DOHH2 (cell line): Measurements from ENCODE around the gene TUNAR.

Experiments used
- H3F3A ChIP-seq: fragments of 200-600 bp; sonication (generic), shearing (Covaris generic); 2 replicates; pipeline ENCODE4 v1.6.0; 2016; ENCODE audit warnings: antibody characterized with exemption, mild to moderate bottlenecking; ENCODE audit not compliant: control insufficient read depth, insufficient read depth
- H3K27ac ChIP-seq: fragments of 200-600 bp; sonication (generic); 2 replicates; pipeline ENCODE4 v1.5.1; 2014; ENCODE audit warnings: low read depth, mild to moderate bottlenecking, low read length, moderate library complexity
- H3K27me3 ChIP-seq: fragments of 200-600 bp; sonication (generic); 2 replicates; pipeline ENCODE4 v1.6.1; 2014; ENCODE audit warnings: mild to moderate bottlenecking, low read length, mixed read lengths; ENCODE audit not compliant: control insufficient read depth
- H3K36me3 ChIP-seq: fragments of 200-600 bp; sonication (generic); 2 replicates; pipeline ENCODE4 v1.6.1; 2014; ENCODE audit warnings: mild to moderate bottlenecking, low read length, moderate library complexity, mixed read lengths; ENCODE audit not compliant: control insufficient read depth
- H3K4me1 ChIP-seq: fragments of 200-600 bp; sonication (generic); 2 replicates; pipeline ENCODE4 v1.6.1; 2014; ENCODE audit warnings: mild to moderate bottlenecking, low read length, mixed read lengths; ENCODE audit not compliant: control insufficient read depth
- H3K4me2 ChIP-seq: fragments of 200-600 bp; sonication (generic); 2 replicates; pipeline ENCODE4 v1.6.0; 2014; ENCODE audit warnings: mild to moderate bottlenecking, low read length, moderate library complexity
- H3K4me3 ChIP-seq: fragments of 200-600 bp; sonication (generic); 2 replicates; pipeline ENCODE4 v1.5.1; 2014; ENCODE audit warnings: mild to moderate bottlenecking, low read length, mixed read lengths
- H3K79me2 ChIP-seq: fragments of 200-600 bp; sonication (generic); 2 replicates; pipeline ENCODE4 v1.6.1; 2014; ENCODE audit warnings: mild to moderate bottlenecking, low read length, mixed read lengths; ENCODE audit not compliant: control insufficient read depth
- H3K9me2 ChIP-seq: fragments of 200-600 bp; sonication (generic); replicated peaks from 2 replicates; pipeline ENCODE4 v1.6.1; 2014; ENCODE audit warnings: mild to moderate bottlenecking, low read length, mixed read lengths; ENCODE audit not compliant: control insufficient read depth
- H3K9me3 ChIP-seq: fragments of 200-600 bp; sonication (generic); 2 replicates; pipeline ENCODE4 v1.6.1; 2014; ENCODE audit warnings: antibody characterized with exemption, low read length, mixed read lengths; ENCODE audit not compliant: control insufficient read depth, insufficient read depth
- H4K20me1 ChIP-seq: fragments of 200-600 bp; sonication (generic); 2 replicates; pipeline ENCODE4 v1.6.0; 2014; ENCODE audit warnings: low read depth, mild to moderate bottlenecking, antibody characterized with exemption, low read length, moderate library complexity; ENCODE audit not compliant: control insufficient read depth, insufficient read depth
- EZH2phosphoT487 ChIP-seq: fragments of 200-600 bp; sonication (generic); IDR thresholded peaks from 2 replicates; pipeline ENCODE4 v1.6.1; 2017; ENCODE audit warnings: borderline replicate concordance, mild to moderate bottlenecking, antibody characterized with exemption, low read length, moderate library complexity, mixed read lengths
- TF ChIP-seq, protein P1 (sequence below): fragments of 200-600 bp; sonication (generic); IDR thresholded peaks from one replicate; pipeline ENCODE4 v1.5.1; 2014; ENCODE audit warnings: antibody characterized with exemption, mild to moderate bottlenecking, low read depth, low read length; ENCODE audit not compliant: poor library complexity, severe bottlenecking

TUNAR gene

GRCh38 chr14:95869776-95870175 is 6.9 kb upstream of the TUNAR start:
- TF ChIP-seq EZH2phosphoT487 = no peak
- TF ChIP-seq, protein P1, sequence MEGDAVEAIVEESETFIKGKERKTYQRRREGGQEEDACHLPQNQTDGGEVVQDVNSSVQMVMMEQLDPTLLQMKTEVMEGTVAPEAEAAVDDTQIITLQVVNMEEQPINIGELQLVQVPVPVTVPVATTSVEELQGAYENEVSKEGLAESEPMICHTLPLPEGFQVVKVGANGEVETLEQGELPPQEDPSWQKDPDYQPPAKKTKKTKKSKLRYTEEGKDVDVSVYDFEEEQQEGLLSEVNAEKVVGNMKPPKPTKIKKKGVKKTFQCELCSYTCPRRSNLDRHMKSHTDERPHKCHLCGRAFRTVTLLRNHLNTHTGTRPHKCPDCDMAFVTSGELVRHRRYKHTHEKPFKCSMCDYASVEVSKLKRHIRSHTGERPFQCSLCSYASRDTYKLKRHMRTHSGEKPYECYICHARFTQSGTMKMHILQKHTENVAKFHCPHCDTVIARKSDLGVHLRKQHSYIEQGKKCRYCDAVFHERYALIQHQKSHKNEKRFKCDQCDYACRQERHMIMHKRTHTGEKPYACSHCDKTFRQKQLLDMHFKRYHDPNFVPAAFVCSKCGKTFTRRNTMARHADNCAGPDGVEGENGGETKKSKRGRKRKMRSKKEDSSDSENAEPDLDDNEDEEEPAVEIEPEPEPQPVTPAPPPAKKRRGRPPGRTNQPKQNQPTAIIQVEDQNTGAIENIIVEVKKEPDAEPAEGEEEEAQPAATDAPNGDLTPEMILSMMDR = no peak
- H3K4me1 ChIP-seq = no peaks in the 10 kb centered on the region
- no peaks in the 10 kb centered on the region for H3K79me2 ChIP-seq
- no peak overlapping the region for H3K4me2 ChIP-seq
- H3K9me3 ChIP-seq = no peaks in the 10 kb centered on the region
- no peak overlapping the region for H3K4me3 ChIP-seq
- no peaks in the 10 kb centered on the region for H3K9me2 ChIP-seq
- no peaks in the 10 kb centered on the region for H3K36me3 ChIP-seq
- no peaks in the 10 kb centered on the region for H4K20me1 ChIP-seq
- peaks cover 27% of the 10 kb centered on the region for H3K27me3 ChIP-seq
- H3K27ac ChIP-seq = no peak overlapping the region
- H3F3A ChIP-seq = no peaks in the 10 kb centered on the region

- Histone ChIP-seq H3K4me2 (no peak overlapping the region), H3K27ac (no peak overlapping the region), H3K36me3 (no peaks in the 10 kb centered on the region), H3K9me3 (no peaks in the 10 kb centered on the region), H3K9me2 (no peaks in the 10 kb centered on the region), H3F3A (no peaks in the 10 kb centered on the region), H3K27me3 (peaks cover 30% of the 10 kb centered on the region), H4K20me1 (no peaks in the 10 kb centered on the region), H3K4me3 (no peak overlapping the region), H3K79me2 (no peaks in the 10 kb centered on the region), H3K4me1 (no peaks in the 10 kb centered on the region)
- TF ChIP-seq, protein P1 = no peak
Measured at GRCh38 chr14:95870772-95871171, 5.9 kb upstream of the TUNAR start.

- Histone ChIP-seq H4K20me1 (no peaks in the 10 kb centered on the region), H3K9me2 (no peaks in the 10 kb centered on the region), H3K9me3 (no peaks in the 10 kb centered on the region), H3K4me1 (no peaks in the 10 kb centered on the region), H3K27ac (no peak overlapping the region), H3K4me3 (no peak overlapping the region), H3K4me2 (no peak overlapping the region), H3K36me3 (no peaks in the 10 kb centered on the region), H3K79me2 (no peaks in the 10 kb centered on the region), H3K27me3 (peaks cover 30% of the 10 kb centered on the region), H3F3A (no peaks in the 10 kb centered on the region)
- no peak for TF ChIP-seq EZH2phosphoT487
- TF ChIP-seq, protein P1 = no peak
Measured at GRCh38 chr14:95871531-95871930, 5.1 kb upstream of the TUNAR start.

- TF ChIP-seq, protein P1 = no peak
- TF ChIP-seq EZH2phosphoT487 = no peak
- no peaks in the 10 kb centered on the region for H3K9me2 ChIP-seq
- no peak overlapping the region for H3K4me3 ChIP-seq
- no peaks in the 10 kb centered on the region for H3K36me3 ChIP-seq
- no peak overlapping the region for H3K4me2 ChIP-seq
- H3K79me2 ChIP-seq = no peaks in the 10 kb centered on the region
- peaks cover 26% of the 10 kb centered on the region for H3K27me3 ChIP-seq
- no peaks in the 10 kb centered on the region for H3F3A ChIP-seq
- no peaks in the 10 kb centered on the region for H3K4me1 ChIP-seq
- no peaks in the 10 kb centered on the region for H3K9me3 ChIP-seq
- H3K27ac ChIP-seq = no peak overlapping the region
- no peaks in the 10 kb centered on the region for H4K20me1 ChIP-seq
Measured at GRCh38 chr14:95872777-95873176, 3.9 kb upstream of the TUNAR start.
